AG04450 (cell line): ENCODE data around the gene HPCAL1. TPM values are rescaled to one million over a fixed set of nuclear protein-coding genes. Genes with fewer than 3 reads are reported as not detected.

Experiments
- CTCF ChIA-PET: fragments of 300-600, 350-600 bp; formaldehyde crosslinking; extraction: SDS; loops from one replicate; lab custom pipeline; 2022; ENCODE audit warnings: antibody characterized with exemption, inconsistent platforms; lab: Charles Lee
- POLR2A ChIA-PET: fragments of 350-600 bp; formaldehyde crosslinking; extraction: SDS; loops from one replicate; lab custom pipeline; 2021; ENCODE audit warnings: antibody characterized with exemption, inconsistent platforms; lab: Yijun Ruan, JAX
- DNase-seq: peaks from one replicate; pipeline ENCODE4 v3.0.0-alpha.2; 2011; ENCODE audit warnings: low read depth, low spot score
- H3K27ac ChIP-seq: one replicate; pipeline ENCODE4 v1.5.1; 2012; ENCODE audit warnings: low read depth, low read length, control low read depth
- H3K27me3 ChIP-seq: one replicate; pipeline ENCODE4 v1.6.0; 2012; ENCODE audit warnings: low read length; ENCODE audit not compliant: control insufficient read depth, insufficient read depth
- H3K4me3 ChIP-seq: 2 replicates; pipeline ENCODE4 v1.5.1; 2011; ENCODE audit warnings: mild to moderate bottlenecking, low read depth, low read length, control low read depth
- H3K9me3 ChIP-seq: 2 replicates; pipeline ENCODE4 v1.5.1; 2012; ENCODE audit warnings: low read length; ENCODE audit not compliant: control insufficient read depth, insufficient read depth
- polyA plus RNA-seq: library from polyadenylated mRNA; depleted of rRNA; stranded (reverse); fragments of >200 nt; gene quantifications from 2 replicates; pipeline ENCODE4 v1.2.3, GENCODE V29; 2011
- TF ChIP-seq, protein P1 (sequence below): IDR thresholded peaks from 2 replicates; pipeline ENCODE4 v1.5.1; 2011; ENCODE audit warnings: low read depth, low read length, control low read depth, inconsistent platforms

The HPCAL1 gene
- polyA plus RNA-seq, 1 experiment, result 14.4 TPM

DNA sequence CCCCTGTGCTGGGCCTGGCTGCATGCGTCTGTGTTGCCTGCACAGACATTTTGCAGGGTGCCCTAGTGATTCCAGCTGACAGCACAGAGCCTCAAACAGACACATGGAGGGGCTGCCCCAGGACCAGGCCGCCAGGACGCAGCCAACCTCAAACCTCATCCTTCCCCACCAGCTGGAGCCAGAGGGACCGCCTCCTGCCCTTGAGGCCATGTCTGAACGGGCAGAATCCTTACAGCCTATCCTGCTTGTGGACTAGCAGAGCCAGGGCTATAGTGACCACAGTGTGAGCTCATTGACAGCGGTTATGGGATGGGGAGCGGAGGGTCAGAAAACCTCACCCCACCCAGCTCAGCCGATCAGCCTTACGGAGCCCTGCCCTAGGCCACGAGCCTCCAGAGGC is 123.0 kb downstream of the HPCAL1 start:
- Histone ChIP-seq H3K9me3 (no peaks in the 10 kb centered on the region; the same call in 1 of the 2 replicates), H3K27me3 (no peaks in the 10 kb centered on the region), H3K4me3 (no peak overlapping the region), H3K27ac (no peak overlapping the region)
- CTCF ChIA-PET, result interaction anchor here (1.2 to 2.3 kb wide), 3 partner anchors 9 to 17 kb away, joined by 4 to 10 read pairs (median 6); no protein-coding TSS in a partner anchor
- TF ChIP-seq, protein P1, sequence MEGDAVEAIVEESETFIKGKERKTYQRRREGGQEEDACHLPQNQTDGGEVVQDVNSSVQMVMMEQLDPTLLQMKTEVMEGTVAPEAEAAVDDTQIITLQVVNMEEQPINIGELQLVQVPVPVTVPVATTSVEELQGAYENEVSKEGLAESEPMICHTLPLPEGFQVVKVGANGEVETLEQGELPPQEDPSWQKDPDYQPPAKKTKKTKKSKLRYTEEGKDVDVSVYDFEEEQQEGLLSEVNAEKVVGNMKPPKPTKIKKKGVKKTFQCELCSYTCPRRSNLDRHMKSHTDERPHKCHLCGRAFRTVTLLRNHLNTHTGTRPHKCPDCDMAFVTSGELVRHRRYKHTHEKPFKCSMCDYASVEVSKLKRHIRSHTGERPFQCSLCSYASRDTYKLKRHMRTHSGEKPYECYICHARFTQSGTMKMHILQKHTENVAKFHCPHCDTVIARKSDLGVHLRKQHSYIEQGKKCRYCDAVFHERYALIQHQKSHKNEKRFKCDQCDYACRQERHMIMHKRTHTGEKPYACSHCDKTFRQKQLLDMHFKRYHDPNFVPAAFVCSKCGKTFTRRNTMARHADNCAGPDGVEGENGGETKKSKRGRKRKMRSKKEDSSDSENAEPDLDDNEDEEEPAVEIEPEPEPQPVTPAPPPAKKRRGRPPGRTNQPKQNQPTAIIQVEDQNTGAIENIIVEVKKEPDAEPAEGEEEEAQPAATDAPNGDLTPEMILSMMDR, result no peak
- DNase-seq, result no peak
- POLR2A ChIA-PET, result no interaction called here

GRCh38 chr2:10426726-10427617 is 124.3 kb downstream of the HPCAL1 start:
- Histone ChIP-seq H3K27ac (no peak overlapping the region), H3K27me3 (no peaks in the 10 kb centered on the region), H3K9me3 (no peaks in the 10 kb centered on the region; the same call in 1 of the 2 replicates), H3K4me3 (no peak overlapping the region)
- DNase-seq, result no peak
- ChIA-PET POLR2A (no interaction called here), CTCF (interaction anchor here (0.6 to 1.4 kb wide), 3 partner anchors 8 to 125 kb away, joined by 4 to 6 read pairs (median 5); no protein-coding TSS in a partner anchor)
- TF ChIP-seq, protein P1, result no peak

- POLR2A ChIA-PET, result no interaction called here
- CTCF ChIA-PET, result interaction anchor here (1.6 kb wide), 1 partner anchor 303 kb away, joined by 6 read pairs; no protein-coding TSS in a partner anchor
- no peak for DNase-seq
- Histone ChIP-seq H3K27me3 (no peaks in the 10 kb centered on the region), H3K9me3 (no peaks in the 10 kb centered on the region; the same call in 1 of the 2 replicates), H3K27ac (no peak overlapping the region), H3K4me3 (no peak overlapping the region)
- TF ChIP-seq, protein P1, result no peak
Measured at GRCh38 chr2:10427618-10427949, 124.9 kb downstream of the HPCAL1 start.

DNA sequence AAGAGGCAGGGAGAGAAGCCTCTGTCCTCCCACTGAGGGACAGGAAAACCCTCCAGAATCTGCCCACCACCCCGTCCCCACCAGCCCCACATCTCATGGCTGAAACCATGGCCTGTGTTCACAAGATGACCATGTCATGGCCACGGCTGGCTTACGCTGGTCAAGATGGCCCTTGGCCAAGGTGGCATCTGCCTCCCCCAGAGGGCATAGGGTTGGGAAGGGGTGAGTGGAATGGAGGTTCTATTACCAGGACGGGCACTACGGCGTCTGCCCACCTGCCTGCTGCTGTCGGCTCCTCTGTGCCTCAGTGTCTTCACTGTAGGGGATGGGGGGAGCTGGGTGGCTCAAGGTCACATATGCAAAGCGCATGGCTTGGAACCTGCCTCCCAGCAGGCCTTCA is 125.7 kb downstream of the HPCAL1 start:
- H3K4me3 ChIP-seq, result no peak overlapping the region
- DNase-seq, result no peak
- H3K27me3 ChIP-seq, result no peaks in the 10 kb centered on the region
- no peak overlapping the region for H3K27ac ChIP-seq
- ChIA-PET POLR2A (interaction anchor here (0.6 kb wide), 1 partner anchor 133 kb away, joined by 3 read pairs; no protein-coding TSS in a partner anchor), CTCF (interaction anchor here (0.7 to 1.6 kb wide), 2 partner anchors 304 to 357 kb away, joined by 3 to 6 read pairs; no protein-coding TSS in a partner anchor)
- no peaks in the 10 kb centered on the region; the same call in 1 of the 2 replicates for H3K9me3 ChIP-seq
- TF ChIP-seq, protein P1, result no peak

DNA sequence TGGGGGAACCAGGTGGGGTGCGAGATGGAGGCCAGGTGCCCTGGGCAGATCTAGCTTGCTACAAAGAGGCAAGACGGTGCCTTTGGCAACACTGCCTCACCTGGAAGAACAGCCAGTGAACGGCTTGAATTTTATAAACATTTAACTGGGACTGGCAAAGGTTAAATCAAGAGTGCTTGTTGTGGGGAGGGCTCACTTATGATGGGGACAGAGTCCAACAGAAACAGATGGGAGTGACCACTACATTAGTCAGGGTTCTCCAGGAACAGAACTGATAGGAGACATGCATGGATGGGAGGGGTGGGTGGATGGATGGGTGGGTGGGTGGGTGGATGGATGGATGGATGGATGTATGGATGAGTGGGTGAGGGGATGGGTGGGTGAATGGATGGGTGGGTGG is 126.2 kb downstream of the HPCAL1 start:
- DNase-seq, result no peak
- TF ChIP-seq, protein P1, result no peak
- POLR2A ChIA-PET, result no interaction called here
- CTCF ChIA-PET, result interaction anchor here (0.7 to 1.6 kb wide), 2 partner anchors 304 to 358 kb away, joined by 3 to 6 read pairs; no protein-coding TSS in a partner anchor
- H3K9me3 ChIP-seq, result no peaks in the 10 kb centered on the region; the same call in 1 of the 2 replicates
- H3K27me3 ChIP-seq, result no peaks in the 10 kb centered on the region
- H3K27ac ChIP-seq, result no peak overlapping the region
- no peak overlapping the region for H3K4me3 ChIP-seq
